Neural cell (in vitro differentiated cells): ENCODE results near the gene ELF1. TPM values are rescaled to one million over a fixed set of nuclear protein-coding genes. Genes with fewer than 3 reads are reported as not detected.
"Not testable (repeated sequence)": the region's sequence is repeated elsewhere in the genome, so short reads cannot be mapped to it uniquely, and the experiment has no call there.

ENCODE experiments used
- H2AFZ ChIP-seq: fragments of 200-600, 300-800 bp; sonication (generic), shearing (Covaris generic); 2 replicates; pipeline ENCODE4 v1.6.0; 2014; ENCODE audit warnings: low read depth, mild to moderate bottlenecking, antibody characterized with exemption, low read length, moderate library complexity
- H3F3A ChIP-seq: fragments of 200-600 bp; shearing (Covaris generic); 2 replicates; pipeline ENCODE4 v1.6.1; 2016; ENCODE audit warnings: mild to moderate bottlenecking, moderate library complexity, mixed read lengths, antibody characterized with exemption, low read length; ENCODE audit not compliant: insufficient read depth, poor library complexity, severe bottlenecking
- H3K27ac ChIP-seq: fragments of 200-600, 300-800 bp; sonication (generic), shearing (Covaris generic); 2 replicates; pipeline ENCODE4 v1.5.1; 2014; ENCODE audit warnings: mild to moderate bottlenecking, low read length, moderate library complexity
- H3K27me3 ChIP-seq: fragments of 300-800, 200-600 bp; sonication (generic), shearing (Covaris generic); 2 replicates; pipeline ENCODE4 v1.6.0; 2014; ENCODE audit warnings: mild to moderate bottlenecking, low read depth, low read length, moderate library complexity; ENCODE audit not compliant: insufficient read depth
- H3K36me3 ChIP-seq: fragments of 300-800, 200-600 bp; sonication (generic), shearing (Covaris generic); 2 replicates; pipeline ENCODE4 v1.5.1; 2014; ENCODE audit warnings: mild to moderate bottlenecking, antibody characterized with exemption, low read length, moderate library complexity; ENCODE audit not compliant: insufficient read depth
- H3K4me2 ChIP-seq: fragments of 300-800, 200-600 bp; sonication (generic), shearing (Covaris generic); 2 replicates; pipeline ENCODE4 v1.6.0; 2014; ENCODE audit warnings: mild to moderate bottlenecking, low read length
- H3K4me3 ChIP-seq: fragments of 300-800, 200-600 bp; sonication (generic), shearing (Covaris generic); 2 replicates; pipeline ENCODE4 v1.5.1; 2014; ENCODE audit warnings: mild to moderate bottlenecking, low read length, moderate library complexity
- H3K79me2 ChIP-seq: fragments of 200-600 bp; shearing (Covaris generic); replicated peaks from 2 replicates; pipeline ENCODE4 v1.6.0; 2014; ENCODE audit warnings: mild to moderate bottlenecking, low read length, moderate library complexity; ENCODE audit not compliant: insufficient read depth
- H3K9ac ChIP-seq: fragments of 300-800, 200-600 bp; sonication (generic), shearing (Covaris generic); 2 replicates; pipeline ENCODE4 v1.6.1; 2016; ENCODE audit warnings: mild to moderate bottlenecking, low read length, mixed read lengths
- H3K9me2 ChIP-seq: fragments of 200-600 bp; shearing (Covaris generic); 2 replicates; pipeline ENCODE4 v1.6.1; 2016; ENCODE audit warnings: mild to moderate bottlenecking, low read length, mixed read lengths; ENCODE audit not compliant: insufficient read depth
- H3K9me3 ChIP-seq: fragments of 200-600, 300-800 bp; sonication (generic), shearing (Covaris generic); 2 replicates; pipeline ENCODE4 v1.6.1; 2016; ENCODE audit warnings: mild to moderate bottlenecking, mixed run types, low read length, moderate library complexity, mixed read lengths
- H4K20me1 ChIP-seq: fragments of 200-600 bp; shearing (Covaris generic); 2 replicates; pipeline ENCODE4 v1.6.1; 2016; ENCODE audit warnings: mild to moderate bottlenecking, mixed run types; ENCODE audit not compliant: insufficient read depth
- EP300 ChIP-seq: fragments of 450-650 bp; conservative IDR thresholded peaks from 2 replicates; pipeline ENCODE4 v1.6.1; 2014; ENCODE audit warnings: antibody characterized with exemption, mild to moderate bottlenecking, moderate library complexity; ENCODE audit not compliant: poor library complexity, severe bottlenecking
- EZH2 ChIP-seq: fragments of 200-600, 300-800 bp; shearing (Covaris generic), sonication (generic); IDR thresholded peaks from 2 replicates; pipeline ENCODE4 v1.6.1; 2014; ENCODE audit warnings: antibody characterized with exemption, low read length, borderline replicate concordance, mild to moderate bottlenecking; ENCODE audit not compliant: insufficient read depth, poor library complexity, severe bottlenecking
- MXI1 ChIP-seq: fragments of 450-650 bp; conservative IDR thresholded peaks from 2 replicates; pipeline ENCODE4 v1.6.1; 2014; ENCODE audit warnings: antibody characterized with exemption, mild to moderate bottlenecking; ENCODE audit not compliant: poor library complexity, severe bottlenecking
- POLR2AphosphoS5 ChIP-seq: IDR thresholded peaks from 2 replicates; pipeline ENCODE4 v1.6.1; 2012
- RAD21 ChIP-seq: fragments of 450-650 bp; conservative IDR thresholded peaks from 2 replicates; pipeline ENCODE4 v1.6.1; 2014; ENCODE audit warnings: antibody characterized with exemption, mild to moderate bottlenecking, moderate library complexity
- SMC3 ChIP-seq: fragments of 450-650 bp; conservative IDR thresholded peaks from 2 replicates; pipeline ENCODE4 v1.6.1; 2014; ENCODE audit warnings: antibody characterized with exemption, mild to moderate bottlenecking, moderate library complexity; ENCODE audit not compliant: poor library complexity
- TAF1 ChIP-seq: IDR thresholded peaks from 2 replicates; pipeline ENCODE4 v1.6.1; 2012; ENCODE audit warnings: low read depth
- polyA plus RNA-seq: library from polyadenylated mRNA; depleted of rRNA; stranded (reverse); fragments of >200 nt; gene quantifications from 2 replicates; pipeline ENCODE4 v1.2.3, GENCODE V29; 2014
- TF ChIP-seq, protein P1 (sequence below): IDR thresholded peaks from 2 replicates; pipeline ENCODE4 v1.6.1; 2012; ENCODE audit warnings: borderline replicate concordance
- TF ChIP-seq, protein P2 (sequence below): fragments of 450-650 bp; IDR thresholded peaks from 2 replicates; pipeline ENCODE4 v1.5.1; 2014; ENCODE audit warnings: antibody characterized with exemption, mild to moderate bottlenecking, moderate library complexity; ENCODE audit not compliant: poor library complexity, severe bottlenecking

ELF1 gene
- polyA plus RNA-seq, 1 donor from 2014 or later: 2.0 TPM

GRCh38 chr13:40979232-40979631 is 39.9 kb downstream of the ELF1 start:
- Histone ChIP-seq H3K27me3 (no peaks in the 10 kb centered on the region), H3K4me2 (no peak overlapping the region), H3K79me2 (no peaks in the 10 kb centered on the region), H3K9me3 (no peaks in the 10 kb centered on the region), H3K9me2 (no peaks in the 10 kb centered on the region), H3K9ac (no peak overlapping the region), H2AFZ (no peak overlapping the region), H4K20me1 (no peaks in the 10 kb centered on the region), H3K36me3 (no peaks in the 10 kb centered on the region), H3F3A (no peaks in the 10 kb centered on the region), H3K27ac (no peak overlapping the region), H3K4me3 (no peak overlapping the region)
- no peak for TF ChIP-seq POLR2AphosphoS5
- no peak for TF ChIP-seq TAF1
- no peak for TF ChIP-seq EP300
- TF ChIP-seq RAD21: no peak
- TF ChIP-seq, protein P1, sequence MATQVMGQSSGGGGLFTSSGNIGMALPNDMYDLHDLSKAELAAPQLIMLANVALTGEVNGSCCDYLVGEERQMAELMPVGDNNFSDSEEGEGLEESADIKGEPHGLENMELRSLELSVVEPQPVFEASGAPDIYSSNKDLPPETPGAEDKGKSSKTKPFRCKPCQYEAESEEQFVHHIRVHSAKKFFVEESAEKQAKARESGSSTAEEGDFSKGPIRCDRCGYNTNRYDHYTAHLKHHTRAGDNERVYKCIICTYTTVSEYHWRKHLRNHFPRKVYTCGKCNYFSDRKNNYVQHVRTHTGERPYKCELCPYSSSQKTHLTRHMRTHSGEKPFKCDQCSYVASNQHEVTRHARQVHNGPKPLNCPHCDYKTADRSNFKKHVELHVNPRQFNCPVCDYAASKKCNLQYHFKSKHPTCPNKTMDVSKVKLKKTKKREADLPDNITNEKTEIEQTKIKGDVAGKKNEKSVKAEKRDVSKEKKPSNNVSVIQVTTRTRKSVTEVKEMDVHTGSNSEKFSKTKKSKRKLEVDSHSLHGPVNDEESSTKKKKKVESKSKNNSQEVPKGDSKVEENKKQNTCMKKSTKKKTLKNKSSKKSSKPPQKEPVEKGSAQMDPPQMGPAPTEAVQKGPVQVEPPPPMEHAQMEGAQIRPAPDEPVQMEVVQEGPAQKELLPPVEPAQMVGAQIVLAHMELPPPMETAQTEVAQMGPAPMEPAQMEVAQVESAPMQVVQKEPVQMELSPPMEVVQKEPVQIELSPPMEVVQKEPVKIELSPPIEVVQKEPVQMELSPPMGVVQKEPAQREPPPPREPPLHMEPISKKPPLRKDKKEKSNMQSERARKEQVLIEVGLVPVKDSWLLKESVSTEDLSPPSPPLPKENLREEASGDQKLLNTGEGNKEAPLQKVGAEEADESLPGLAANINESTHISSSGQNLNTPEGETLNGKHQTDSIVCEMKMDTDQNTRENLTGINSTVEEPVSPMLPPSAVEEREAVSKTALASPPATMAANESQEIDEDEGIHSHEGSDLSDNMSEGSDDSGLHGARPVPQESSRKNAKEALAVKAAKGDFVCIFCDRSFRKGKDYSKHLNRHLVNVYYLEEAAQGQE: no peak
- TF ChIP-seq, protein P2, sequence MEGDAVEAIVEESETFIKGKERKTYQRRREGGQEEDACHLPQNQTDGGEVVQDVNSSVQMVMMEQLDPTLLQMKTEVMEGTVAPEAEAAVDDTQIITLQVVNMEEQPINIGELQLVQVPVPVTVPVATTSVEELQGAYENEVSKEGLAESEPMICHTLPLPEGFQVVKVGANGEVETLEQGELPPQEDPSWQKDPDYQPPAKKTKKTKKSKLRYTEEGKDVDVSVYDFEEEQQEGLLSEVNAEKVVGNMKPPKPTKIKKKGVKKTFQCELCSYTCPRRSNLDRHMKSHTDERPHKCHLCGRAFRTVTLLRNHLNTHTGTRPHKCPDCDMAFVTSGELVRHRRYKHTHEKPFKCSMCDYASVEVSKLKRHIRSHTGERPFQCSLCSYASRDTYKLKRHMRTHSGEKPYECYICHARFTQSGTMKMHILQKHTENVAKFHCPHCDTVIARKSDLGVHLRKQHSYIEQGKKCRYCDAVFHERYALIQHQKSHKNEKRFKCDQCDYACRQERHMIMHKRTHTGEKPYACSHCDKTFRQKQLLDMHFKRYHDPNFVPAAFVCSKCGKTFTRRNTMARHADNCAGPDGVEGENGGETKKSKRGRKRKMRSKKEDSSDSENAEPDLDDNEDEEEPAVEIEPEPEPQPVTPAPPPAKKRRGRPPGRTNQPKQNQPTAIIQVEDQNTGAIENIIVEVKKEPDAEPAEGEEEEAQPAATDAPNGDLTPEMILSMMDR: no peak
- TF ChIP-seq MXI1: no peak
- no peak for TF ChIP-seq SMC3
- no peak for TF ChIP-seq EZH2

DNA sequence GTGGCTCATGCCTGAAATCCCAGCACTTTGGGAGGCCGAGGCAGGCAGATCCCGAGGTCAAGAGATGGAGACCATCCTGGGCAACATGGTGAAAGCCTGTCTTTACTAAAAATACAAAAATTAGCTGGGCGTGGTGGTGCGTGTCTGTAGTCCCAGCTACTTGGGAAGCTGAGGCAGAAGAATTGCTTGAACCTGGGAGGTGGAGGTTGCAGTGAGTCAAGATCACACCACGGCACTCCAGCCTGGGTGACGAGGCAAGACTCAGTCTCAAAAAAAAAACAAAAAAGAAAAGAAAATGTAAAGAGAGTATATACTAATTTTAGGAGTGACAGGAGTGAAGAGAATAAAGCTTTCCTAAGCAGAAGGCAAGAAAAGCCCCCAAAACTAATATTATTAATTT is 41.0 kb downstream of the ELF1 start:
- H3K79me2 ChIP-seq: not testable (repeated sequence)

DNA sequence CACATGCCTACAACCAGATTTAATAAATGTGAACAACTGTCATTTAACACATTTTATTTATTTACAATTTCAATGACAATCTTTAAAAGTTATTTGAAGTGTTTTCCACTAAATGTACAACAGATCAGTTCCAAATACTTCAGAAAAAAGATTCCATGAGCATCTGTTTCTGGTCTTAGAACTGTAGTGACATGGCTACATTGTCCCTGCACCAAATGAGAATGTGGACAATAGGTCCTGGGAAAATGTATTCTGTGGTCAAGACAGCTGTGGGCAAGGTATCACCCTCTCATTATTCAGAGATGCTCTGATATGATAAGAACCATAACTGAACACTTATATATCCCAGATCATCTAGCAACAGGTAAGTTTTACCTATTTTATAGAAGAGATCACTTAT is 43.7 kb downstream of the ELF1 start:
- no peaks in the 10 kb centered on the region for H4K20me1 ChIP-seq
- no peaks in the 10 kb centered on the region for H3K9me3 ChIP-seq
- H3K36me3 ChIP-seq: no peaks in the 10 kb centered on the region
- H3K4me3 ChIP-seq: no peak overlapping the region
- TF ChIP-seq EP300 (no peak), MXI1 (no peak), EZH2 (no peak), SMC3 (no peak)
- no peak overlapping the region for H3K9ac ChIP-seq
- no peak overlapping the region for H3K4me2 ChIP-seq
- H3K27ac ChIP-seq: no peak overlapping the region
- no peaks in the 10 kb centered on the region for H3K27me3 ChIP-seq
- no peaks in the 10 kb centered on the region for H3F3A ChIP-seq
- H3K9me2 ChIP-seq: no peaks in the 10 kb centered on the region
- no peak overlapping the region for H2AFZ ChIP-seq
- no peaks in the 10 kb centered on the region for H3K79me2 ChIP-seq

More for the DNA sequence above, 41.0 kb downstream of the ELF1 start:
- H3K4me2 ChIP-seq, H4K20me1 ChIP-seq, H3F3A ChIP-seq, H3K27ac ChIP-seq, H3K9ac ChIP-seq, H3K27me3 ChIP-seq, H2AFZ ChIP-seq, H3K9me2 ChIP-seq, H3K9me3 ChIP-seq, H3K4me3 ChIP-seq, H3K36me3 ChIP-seq: not testable (repeated sequence)
